ENCODE data around the gene BICRA.
"Not testable (repeated sequence)": the region's sequence is repeated elsewhere in the genome, so short reads cannot be mapped to it uniquely, and the experiment has no call there.

Gene BICRA

DNA sequence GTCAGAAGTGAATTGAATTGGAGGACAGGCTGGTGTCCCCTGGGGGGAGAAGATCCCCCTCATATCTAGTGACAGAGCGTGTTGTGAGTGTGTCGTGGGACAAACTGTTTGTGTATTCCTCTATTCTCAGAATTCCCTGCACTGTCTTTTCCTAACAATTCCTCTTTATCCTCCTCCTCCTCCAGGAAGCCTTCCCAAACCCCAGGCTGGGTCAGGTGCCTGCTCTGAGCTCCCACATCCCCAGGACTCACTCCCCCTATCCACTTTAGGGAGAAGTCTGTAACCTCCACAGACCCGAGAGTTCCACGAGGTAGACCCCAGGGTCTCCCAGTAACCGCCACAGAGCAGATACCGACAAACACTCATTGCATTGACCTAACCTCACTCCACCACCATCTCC lies 15.1 kb upstream of the BICRA start:
- Histone ChIP-seq H3K4me2 (ENCODE audit: low read depth, low read length, poor library complexity, severe bottlenecking) (no peak overlapping the region), H3K9me2 (replicated peaks; ENCODE audit: insufficient read depth, low read length) (no peaks in the 10 kb centered on the region), H3K79me2 (ENCODE audit: insufficient read depth, low read length) (no peaks in the 10 kb centered on the region), H3K9me3 (ENCODE audit: insufficient read depth, low read length) (no peaks in the 10 kb centered on the region), H3K27me3 (ENCODE audit: low read length) (no peaks in the 10 kb centered on the region), H3K36me3 (ENCODE audit: low read length) (no peaks in the 10 kb centered on the region), H3K4me3 (ENCODE audit: insufficient read depth, low read length, poor library complexity, severe bottlenecking) (no peak overlapping the region), H3K9ac (ENCODE audit: low read length) (no peak overlapping the region), H2AFZ (ENCODE audit: low read depth, low read length, severe bottlenecking) (no peak overlapping the region), H4K20me1 (ENCODE audit: low read depth, low read length) (no peaks in the 10 kb centered on the region), H3K27ac (ENCODE audit: low read depth, low read length) (no peak overlapping the region), H3F3A (ENCODE audit: insufficient read depth) (no peaks in the 10 kb centered on the region)
- no peak for TF ChIP-seq EZH2phosphoT487 (conservative IDR thresholded peaks at IDR 0.05; ENCODE audit: low read length)
- TF ChIP-seq, protein P1, sequence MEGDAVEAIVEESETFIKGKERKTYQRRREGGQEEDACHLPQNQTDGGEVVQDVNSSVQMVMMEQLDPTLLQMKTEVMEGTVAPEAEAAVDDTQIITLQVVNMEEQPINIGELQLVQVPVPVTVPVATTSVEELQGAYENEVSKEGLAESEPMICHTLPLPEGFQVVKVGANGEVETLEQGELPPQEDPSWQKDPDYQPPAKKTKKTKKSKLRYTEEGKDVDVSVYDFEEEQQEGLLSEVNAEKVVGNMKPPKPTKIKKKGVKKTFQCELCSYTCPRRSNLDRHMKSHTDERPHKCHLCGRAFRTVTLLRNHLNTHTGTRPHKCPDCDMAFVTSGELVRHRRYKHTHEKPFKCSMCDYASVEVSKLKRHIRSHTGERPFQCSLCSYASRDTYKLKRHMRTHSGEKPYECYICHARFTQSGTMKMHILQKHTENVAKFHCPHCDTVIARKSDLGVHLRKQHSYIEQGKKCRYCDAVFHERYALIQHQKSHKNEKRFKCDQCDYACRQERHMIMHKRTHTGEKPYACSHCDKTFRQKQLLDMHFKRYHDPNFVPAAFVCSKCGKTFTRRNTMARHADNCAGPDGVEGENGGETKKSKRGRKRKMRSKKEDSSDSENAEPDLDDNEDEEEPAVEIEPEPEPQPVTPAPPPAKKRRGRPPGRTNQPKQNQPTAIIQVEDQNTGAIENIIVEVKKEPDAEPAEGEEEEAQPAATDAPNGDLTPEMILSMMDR (IDR thresholded peaks at IDR 0.05; ENCODE audit: insufficient read depth, low read length, poor library complexity, severe bottlenecking): no peak

DNA sequence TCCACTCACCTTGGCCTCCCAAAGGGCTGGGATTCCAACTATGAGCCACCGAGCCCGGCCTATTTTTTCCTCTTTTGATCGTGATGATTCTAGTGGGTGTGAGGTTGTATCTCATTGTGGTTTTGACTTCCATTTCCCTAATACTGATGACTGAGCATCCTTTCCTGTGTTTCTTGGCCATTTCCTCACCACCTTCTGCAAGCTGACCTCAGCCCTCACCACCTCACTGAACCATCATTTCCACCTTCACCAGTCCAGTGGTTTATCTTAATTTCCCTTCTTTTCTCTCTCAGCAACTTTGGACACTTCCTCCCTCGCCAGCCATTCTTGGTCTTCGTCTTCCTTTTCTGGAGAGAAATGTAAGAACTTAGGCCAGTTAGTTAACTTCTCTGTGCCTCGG lies 13.0 kb upstream of the BICRA start:
- Histone ChIP-seq H3K27me3 (ENCODE audit: low read length) (no peaks in the 10 kb centered on the region), H3F3A (ENCODE audit: insufficient read depth) (no peaks in the 10 kb centered on the region), H2AFZ (ENCODE audit: low read depth, low read length, severe bottlenecking) (no peak overlapping the region), H3K9me2 (replicated peaks; ENCODE audit: insufficient read depth, low read length) (no peaks in the 10 kb centered on the region), H3K79me2 (ENCODE audit: insufficient read depth, low read length) (no peaks in the 10 kb centered on the region), H3K36me3 (ENCODE audit: low read length) (no peaks in the 10 kb centered on the region), H4K20me1 (ENCODE audit: low read depth, low read length) (no peaks in the 10 kb centered on the region), H3K9ac (ENCODE audit: low read length) (no peak overlapping the region), H3K4me2 (ENCODE audit: low read depth, low read length, poor library complexity, severe bottlenecking) (no peak overlapping the region), H3K27ac (ENCODE audit: low read depth, low read length) (no peak overlapping the region), H3K9me3 (ENCODE audit: insufficient read depth, low read length) (no peaks in the 10 kb centered on the region), H3K4me3 (ENCODE audit: insufficient read depth, low read length, poor library complexity, severe bottlenecking) (no peak overlapping the region)
- no peak for TF ChIP-seq EZH2phosphoT487 (conservative IDR thresholded peaks at IDR 0.05; ENCODE audit: low read length)
- TF ChIP-seq, protein P1 (IDR thresholded peaks at IDR 0.05; ENCODE audit: insufficient read depth, low read length, poor library complexity, severe bottlenecking): no peak

DNA sequence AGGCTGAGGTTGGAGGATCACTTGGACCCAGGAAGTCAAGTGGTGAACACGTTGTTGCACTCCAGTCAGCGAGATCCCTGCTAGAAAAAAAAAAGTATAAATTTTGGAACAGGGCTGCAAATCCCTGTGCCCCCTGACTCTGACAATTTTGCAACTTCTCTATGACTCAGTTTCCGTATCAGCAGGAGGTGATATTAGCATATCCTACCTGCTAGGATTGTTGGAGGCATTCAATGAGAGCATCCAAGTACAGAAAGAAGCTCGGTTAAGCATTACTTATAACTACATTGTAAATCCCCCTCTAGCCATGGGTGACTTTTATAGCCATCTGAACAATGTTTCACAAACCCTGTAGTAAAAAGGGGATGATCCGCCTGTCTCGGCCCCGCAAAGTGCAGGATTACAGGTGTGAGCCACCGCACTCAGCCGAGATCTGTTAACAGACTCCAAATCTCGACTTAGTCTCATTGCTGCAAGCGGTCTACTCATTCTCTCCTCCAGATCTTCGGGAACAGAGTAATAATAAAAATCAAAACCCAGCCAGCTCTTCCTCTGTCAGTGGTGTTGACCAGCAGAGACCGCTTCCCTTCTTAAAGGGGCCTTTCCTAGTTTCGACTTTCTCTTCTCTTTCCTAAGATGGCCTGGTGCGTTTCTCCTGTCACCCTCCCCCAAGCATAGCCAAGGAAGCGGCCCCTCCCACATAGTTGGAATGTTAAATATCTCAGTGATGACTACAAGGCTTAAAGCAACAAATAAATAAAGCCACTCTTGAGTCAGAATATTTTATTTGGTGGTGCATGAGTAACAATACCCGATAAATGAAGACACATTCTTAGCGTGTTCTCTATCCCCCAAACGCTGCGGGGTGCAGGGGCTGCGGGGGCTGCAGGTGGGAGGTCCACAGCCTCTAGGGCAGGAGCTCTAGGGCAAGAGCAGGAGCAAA lies 10.3 kb upstream of the BICRA start:
- H3K9me3 ChIP-seq (ENCODE audit: insufficient read depth, low read length): no peaks in the 10 kb centered on the region
- H3K27ac ChIP-seq (ENCODE audit: low read depth, low read length): no peak overlapping the region
- no peak overlapping the region for H2AFZ ChIP-seq (ENCODE audit: low read depth, low read length, severe bottlenecking)
- H3K79me2 ChIP-seq (ENCODE audit: insufficient read depth, low read length): no peaks in the 10 kb centered on the region
- TF ChIP-seq, protein P1 (IDR thresholded peaks at IDR 0.05; ENCODE audit: insufficient read depth, low read length, poor library complexity, severe bottlenecking): no peak
- TF ChIP-seq EZH2phosphoT487 (conservative IDR thresholded peaks at IDR 0.05; ENCODE audit: low read length): no peak
- H3K4me2 ChIP-seq (ENCODE audit: low read depth, low read length, poor library complexity, severe bottlenecking): no peak overlapping the region
- H3K4me3 ChIP-seq (ENCODE audit: insufficient read depth, low read length, poor library complexity, severe bottlenecking): no peak overlapping the region
- H4K20me1 ChIP-seq (ENCODE audit: low read depth, low read length): no peaks in the 10 kb centered on the region
- H3K27me3 ChIP-seq (ENCODE audit: low read length): no peaks in the 10 kb centered on the region
- H3K36me3 ChIP-seq (ENCODE audit: low read length): no peaks in the 10 kb centered on the region
- H3K9ac ChIP-seq (ENCODE audit: low read length): no peak overlapping the region
- no peaks in the 10 kb centered on the region for H3F3A ChIP-seq (ENCODE audit: insufficient read depth)
- H3K9me2 ChIP-seq (replicated peaks; ENCODE audit: insufficient read depth, low read length): no peaks in the 10 kb centered on the region

DNA sequence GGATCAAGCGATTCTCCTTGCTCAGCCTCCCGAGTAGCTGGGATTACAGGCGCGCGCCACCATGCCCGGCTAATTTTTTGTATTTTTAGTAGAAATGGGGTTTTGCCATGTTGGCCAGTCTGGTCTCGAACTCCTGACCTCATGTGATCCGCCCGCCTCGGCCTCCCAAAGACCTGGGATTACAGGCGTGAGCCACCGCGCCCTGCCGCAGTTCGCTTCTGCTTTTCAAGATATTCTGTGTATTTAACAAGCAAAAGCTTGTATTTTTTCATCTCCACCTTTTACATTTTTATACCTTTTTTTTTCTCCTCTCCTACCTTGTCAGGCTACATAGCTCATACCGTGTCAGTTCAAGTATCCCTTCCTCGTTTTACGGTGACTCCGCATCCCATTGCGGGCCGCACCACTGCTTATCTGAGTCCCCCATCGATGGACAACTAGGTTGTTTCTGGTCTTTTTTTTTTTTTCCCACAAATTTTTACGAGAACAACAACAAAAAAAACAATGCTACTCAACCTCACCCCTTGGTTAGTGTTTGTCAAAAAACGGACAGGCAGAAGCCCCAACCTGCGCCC lies 9.2 kb upstream of the BICRA start:
- H3K9me3 ChIP-seq (ENCODE audit: insufficient read depth, low read length); H3K36me3 ChIP-seq (ENCODE audit: low read length); H3K9me2 ChIP-seq (replicated peaks; ENCODE audit: insufficient read depth, low read length); H3K79me2 ChIP-seq (ENCODE audit: insufficient read depth, low read length); H4K20me1 ChIP-seq (ENCODE audit: low read depth, low read length); H3K27me3 ChIP-seq (ENCODE audit: low read length); H3F3A ChIP-seq (ENCODE audit: insufficient read depth); H3K27ac ChIP-seq (ENCODE audit: low read depth, low read length): not testable (repeated sequence)
- Histone ChIP-seq H3K4me2 (ENCODE audit: low read depth, low read length, poor library complexity, severe bottlenecking) (peak overlapping the region; percentile 68), H3K4me3 (ENCODE audit: insufficient read depth, low read length, poor library complexity, severe bottlenecking) (peak overlapping the region; percentile 53), H3K9ac (ENCODE audit: low read length) (peak overlapping the region; percentile 67), H2AFZ (ENCODE audit: low read depth, low read length, severe bottlenecking) (peak overlapping the region; percentile 80)
